Activated naive CD4-positive, alpha-beta T cell (primary cell): Measurements from ENCODE around the gene SOD3.

ENCODE experiments used
- DNase-seq, 4 experiments: peaks; one replicate each; lab custom pipeline; 2025; lab: John Stamatoyannopoulos, UW

Gene SOD3

GRCh38 chr4:24845132-24845531, 49.8 kb downstream of the SOD3 start:
- DNase-seq: no peak

GRCh38 chr4:24845902-24846301, 50.5 kb downstream of the SOD3 start:
- no peak for DNase-seq

GRCh38 chr4:24846716-24847115, 51.3 kb downstream of the SOD3 start:
- no peak for DNase-seq

GRCh38 chr4:24849351-24849750, 54.0 kb downstream of the SOD3 start:
- DNase-seq: no peak

GRCh38 chr4:24849756-24850155, 54.4 kb downstream of the SOD3 start:
- no peak for DNase-seq
